Thoracic aorta (tissue), 2 donors: ENCODE results near the gene ARHGEF6. TPM values are rescaled to one million over a fixed set of nuclear protein-coding genes. Genes with fewer than 3 reads are reported as not detected.

Experiments used
- ATAC-seq: fragments of 150-250 bp; one replicate; pipeline ENCODE4 v1.8.0; 2017; ENCODE audit warnings: low read depth; ENCODE audit not compliant: insufficient number of reproducible peaks, low FRiP score
- DNase-seq: peaks from one replicate; pipeline ENCODE4 v3.0.0-alpha.2; 2020; ENCODE audit warnings: low spot score
- H3K27ac ChIP-seq, 2 donors: fragments of 200-600 bp; sonication (generic); 1 replicate in 1 of 2; 2 replicates in 1 of 2; pipeline ENCODE4 v1.5.1; 2016; ENCODE audit warnings: mild to moderate bottlenecking in 2 of 2, moderate library complexity in 2 of 2
- H3K27me3 ChIP-seq: fragments of 200-600 bp; sonication (generic); replicated peaks from 2 replicates; pipeline ENCODE4 v1.6.0; 2016; ENCODE audit warnings: mild to moderate bottlenecking; ENCODE audit not compliant: insufficient read depth
- H3K36me3 ChIP-seq: fragments of 200-600 bp; sonication (generic); one replicate; pipeline ENCODE4 v1.5.1; 2016
- H3K4me1 ChIP-seq, 2 donors: fragments of 200-600 bp; sonication (generic); 1 replicate in 1 of 2; 2 replicates in 1 of 2; pipeline versions ENCODE4 v1.5.1 to v1.6.0; 2016; ENCODE audit warnings: low read depth in 2 of 2, mild to moderate bottlenecking in 1 of 2; ENCODE audit not compliant: control insufficient read depth in 1 of 2
- H3K4me3 ChIP-seq: fragments of 200-600 bp; sonication (generic); 2 replicates; pipeline ENCODE4 v1.5.1; 2016; ENCODE audit warnings: mild to moderate bottlenecking
- H3K9me3 ChIP-seq: fragments of 200-600 bp; sonication (generic); 2 replicates; pipeline ENCODE4 v1.5.1; 2016
- CTCF ChIP-seq: fragments of 200-600 bp; sonication (generic); IDR thresholded peaks from one replicate; pipeline ENCODE4 v1.5.1; 2019; ENCODE audit warnings: antibody characterized with exemption
- total RNA-seq, 2 donors: library from RNA; depleted of rRNA; stranded (reverse); fragments of >200 nt; gene quantifications; one replicate each; pipeline versions ENCODE4 v1.1.0 to v1.2.3, GENCODE V29; 2016

Gene ARHGEF6
- total RNA-seq, 2 donors from 2014 or later = 25.7 to 34.8 TPM

- no peak overlapping the region for H3K27ac ChIP-seq
- TF ChIP-seq CTCF = no peak
- peaks cover 6% of the 10 kb centered on the region for H3K36me3 ChIP-seq
- no peaks in the 10 kb centered on the region for H3K9me3 ChIP-seq
- H3K27me3 ChIP-seq = no peaks in the 10 kb centered on the region
- no peak for DNase-seq
- ATAC-seq = no peak
- no peaks in the 10 kb centered on the region for H3K4me1 ChIP-seq
- H3K4me3 ChIP-seq = no peak overlapping the region
Observed at GRCh38 chrX:136684120-136684519, 96.6 kb downstream of the ARHGEF6 start.

- Histone ChIP-seq H3K27ac (no peak overlapping the region), H3K27me3 (no peaks in the 10 kb centered on the region), H3K36me3 (peaks cover 5% of the 10 kb centered on the region), H3K4me3 (no peak overlapping the region), H3K9me3 (no peaks in the 10 kb centered on the region), H3K4me1 (no peaks in the 10 kb centered on the region)
- no peak for TF ChIP-seq CTCF
- ATAC-seq = no peak
- no peak for DNase-seq
Observed at GRCh38 chrX:136679531-136679930, 101.2 kb downstream of the ARHGEF6 start.

GRCh38 chrX:136674270-136674985, 106.3 kb downstream of the ARHGEF6 start:
- no peak for DNase-seq
- H3K4me3 ChIP-seq = no peak overlapping the region
- TF ChIP-seq CTCF = no peak

GRCh38 chrX:136671006-136671610, 109.6 kb downstream of the ARHGEF6 start:
- ATAC-seq (no peak), DNase-seq (no peak)
- Histone ChIP-seq H3K27me3 (no peaks in the 10 kb centered on the region), H3K36me3 (peaks cover 6% of the 10 kb centered on the region), H3K4me1 (no peaks in the 10 kb centered on the region), H3K4me3 (no peak overlapping the region), H3K27ac (no peak overlapping the region), H3K9me3 (no peaks in the 10 kb centered on the region)
- no peak for TF ChIP-seq CTCF

More at GRCh38 chrX:136674270-136674985, 106.3 kb downstream of the ARHGEF6 start:
- Histone ChIP-seq H3K4me1 (no peaks in the 10 kb centered on the region), H3K27me3 (no peaks in the 10 kb centered on the region), H3K9me3 (no peaks in the 10 kb centered on the region), H3K27ac (no peak overlapping the region), H3K36me3 (no peaks in the 10 kb centered on the region)
- no peak for ATAC-seq

- no peaks in the 10 kb centered on the region for H3K4me1 ChIP-seq
- no peaks in the 10 kb centered on the region for H3K9me3 ChIP-seq
- H3K27me3 ChIP-seq = no peaks in the 10 kb centered on the region
- H3K27ac ChIP-seq = no peak overlapping the region
- H3K4me3 ChIP-seq = no peak overlapping the region
- DNase-seq = no peak
- H3K36me3 ChIP-seq = peaks cover 6% of the 10 kb centered on the region
- no peak for ATAC-seq
- TF ChIP-seq CTCF = no peak
Observed at GRCh38 chrX:136667446-136668168, 113.1 kb downstream of the ARHGEF6 start.
